H1 (cell line): ENCODE results near the gene GCNA. TPM values are rescaled to one million over a fixed set of nuclear protein-coding genes. Genes with fewer than 3 reads are reported as not detected.

Experiments used
- BCL11A ChIP-seq, 2 experiments: IDR thresholded peaks; one replicate each; pipeline ENCODE4 v1.6.1; 2011; ENCODE audit warnings: low read depth in 2 of 2, low read length in 2 of 2, mild to moderate bottlenecking in 2 of 2
- CHD2 ChIP-seq: IDR thresholded peaks from 2 replicates; pipeline ENCODE4 v1.6.1; 2012; ENCODE audit warnings: low read length, improper control_type of control experiment
- CHD7 ChIP-seq: fragments of 300-600 bp; sonication (generic); IDR thresholded peaks from 2 replicates; pipeline ENCODE4 v1.7.1; 2012; ENCODE audit warnings: low read length, moderate library complexity, mild to moderate bottlenecking, inconsistent platforms; ENCODE audit not compliant: insufficient replicate concordance
- E2F6 ChIP-seq: IDR thresholded peaks from 2 replicates; pipeline ENCODE4 v1.6.1; 2012; ENCODE audit warnings: inconsistent platforms
- EGR1 ChIP-seq: IDR thresholded peaks from 2 replicates; pipeline ENCODE4 v1.6.1; 2011; ENCODE audit warnings: low read depth, low read length, borderline replicate concordance
- MAFK ChIP-seq: IDR thresholded peaks from 2 replicates; pipeline ENCODE4 v1.6.1; 2012; ENCODE audit warnings: low read depth, mild to moderate bottlenecking, improper control_type of control experiment, low read length
- SAP30 ChIP-seq: fragments of 300-600 bp; sonication (generic); IDR thresholded peaks from 2 replicates; pipeline ENCODE4 v1.7.1; 2012; ENCODE audit warnings: low read length, moderate library complexity, mild to moderate bottlenecking, inconsistent platforms; ENCODE audit not compliant: insufficient read depth, insufficient replicate concordance
- SIN3A ChIP-seq, 2 experiments: IDR thresholded peaks in 1 of 2; conservative IDR thresholded peaks in 1 of 2; 2 replicates each; pipeline ENCODE4 v1.6.1; 2011 to 2012; ENCODE audit warnings: low read length in 2 of 2, improper control_type of control experiment in 1 of 2, low read depth in 1 of 2, mild to moderate bottlenecking in 1 of 2
- polyA plus RNA-seq, 7 experiments: library from polyadenylated mRNA; depleted of rRNA in 3 of 7; stranded (reverse) in 5 of 7; unstranded in 2 of 7; fragments of >200 nt in 5 of 7; fragments of 200-250 nt in 2 of 7; gene quantifications; 1 replicate in 5 of 7; 2 replicates in 1 of 7; 4 replicates in 1 of 7; pipeline versions ENCODE4 v1.2.1 to v1.2.3, GENCODE V29; 2011 to 2013; ENCODE audit warnings: missing spikeins in 2 of 7, mixed read lengths in 2 of 7
- total RNA-seq: library from RNA; stranded (reverse); fragmentation: NEBNext Ultra II Directional; extraction: Animal tissue kit (Norgen Biotek cat#: 25700); gene quantifications from 2 replicates; pipeline ENCODE4 v1.2.1, GENCODE V29; 2021

The GCNA gene
- total and polyA plus RNA-seq, 2 of the 8 experiments (the other 6 are each of a cell fraction or from before 2014, with no cell fraction given): 0.41 to 0.95 TPM

GRCh38 chrX:71617742-71618141, 39.5 kb downstream of the GCNA start (continued):
- TF ChIP-seq CHD2: no peak
- no peak for TF ChIP-seq BCL11A (IDR thresholded peaks at IDR 0.05; ENCODE audit: low read depth in 2 of 2, low read length in 2 of 2)
- no peak for TF ChIP-seq E2F6
- no peak for TF ChIP-seq EGR1
- TF ChIP-seq SAP30: no peak
- TF ChIP-seq SIN3A (conservative IDR thresholded peaks at IDR 0.05 in 1 of 2, IDR thresholded peaks at IDR 0.05 in 1 of 2; ENCODE audit: low read depth in 1 of 2, low read length in 2 of 2): no peak
- no peak for TF ChIP-seq CHD7
- TF ChIP-seq MAFK: no peak
